B cell (primary cell): Measurements from ENCODE around the gene IGSF3.

Experiments used
- EZH2 ChIP-seq: IDR thresholded peaks from 2 replicates; pipeline ENCODE4 v1.6.1; 2012; ENCODE audit warnings: borderline replicate concordance, low read depth, mild to moderate bottlenecking, moderate library complexity, low read length; ENCODE audit not compliant: insufficient read depth, poor library complexity, severe bottlenecking
- TF ChIP-seq, protein P1 (sequence below): fragments of 200-600 bp; IDR thresholded peaks from one replicate; pipeline ENCODE4 v1.8.0; 2022; ENCODE audit warnings: antibody characterized with exemption, mild to moderate bottlenecking

- no peak for TF ChIP-seq EZH2
- TF ChIP-seq, protein P1, sequence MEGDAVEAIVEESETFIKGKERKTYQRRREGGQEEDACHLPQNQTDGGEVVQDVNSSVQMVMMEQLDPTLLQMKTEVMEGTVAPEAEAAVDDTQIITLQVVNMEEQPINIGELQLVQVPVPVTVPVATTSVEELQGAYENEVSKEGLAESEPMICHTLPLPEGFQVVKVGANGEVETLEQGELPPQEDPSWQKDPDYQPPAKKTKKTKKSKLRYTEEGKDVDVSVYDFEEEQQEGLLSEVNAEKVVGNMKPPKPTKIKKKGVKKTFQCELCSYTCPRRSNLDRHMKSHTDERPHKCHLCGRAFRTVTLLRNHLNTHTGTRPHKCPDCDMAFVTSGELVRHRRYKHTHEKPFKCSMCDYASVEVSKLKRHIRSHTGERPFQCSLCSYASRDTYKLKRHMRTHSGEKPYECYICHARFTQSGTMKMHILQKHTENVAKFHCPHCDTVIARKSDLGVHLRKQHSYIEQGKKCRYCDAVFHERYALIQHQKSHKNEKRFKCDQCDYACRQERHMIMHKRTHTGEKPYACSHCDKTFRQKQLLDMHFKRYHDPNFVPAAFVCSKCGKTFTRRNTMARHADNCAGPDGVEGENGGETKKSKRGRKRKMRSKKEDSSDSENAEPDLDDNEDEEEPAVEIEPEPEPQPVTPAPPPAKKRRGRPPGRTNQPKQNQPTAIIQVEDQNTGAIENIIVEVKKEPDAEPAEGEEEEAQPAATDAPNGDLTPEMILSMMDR: no peak
These were observed 3.1 kb downstream of the IGSF3 start for GRCh38 chr1:116664366-116664977.
